GM21390 (cell line): Measurements from ENCODE around the gene EZH1.

Source experiments
- ATAC-seq: cut with Tn5 transposase; IDR thresholded peaks from one replicate; pipeline ENCODE4 v1.9.1; 2021; ENCODE audit not compliant: unreplicated experiment

EZH1 gene

DNA sequence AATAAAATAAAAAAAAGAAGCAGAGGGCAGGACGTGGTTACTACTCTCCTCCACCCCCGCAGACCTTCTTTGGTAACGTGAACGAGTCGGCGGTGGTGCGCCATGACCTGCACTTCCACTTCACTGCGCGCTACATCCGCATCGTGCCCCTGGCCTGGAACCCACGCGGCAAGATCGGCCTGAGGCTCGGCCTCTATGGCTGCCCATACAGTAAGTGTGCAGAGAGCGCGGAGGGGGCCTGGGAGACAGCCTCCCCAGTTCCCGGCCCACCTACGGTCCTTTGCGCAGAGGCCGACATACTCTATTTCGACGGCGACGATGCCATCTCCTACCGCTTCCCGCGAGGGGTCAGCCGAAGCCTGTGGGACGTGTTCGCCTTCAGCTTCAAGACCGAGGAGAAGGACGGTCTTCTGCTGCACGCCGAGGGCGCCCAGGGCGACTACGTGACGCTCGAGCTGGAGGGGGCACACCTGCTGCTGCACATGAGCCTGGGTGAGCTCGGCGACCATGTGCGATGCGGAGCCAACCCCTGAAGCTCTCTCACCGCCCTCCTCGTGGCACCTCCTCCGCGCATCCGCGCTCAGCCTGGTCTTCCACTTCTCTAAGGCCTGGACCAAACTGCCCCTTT lies 59.8 kb downstream of the EZH1 start:
- ATAC-seq: no peak

DNA sequence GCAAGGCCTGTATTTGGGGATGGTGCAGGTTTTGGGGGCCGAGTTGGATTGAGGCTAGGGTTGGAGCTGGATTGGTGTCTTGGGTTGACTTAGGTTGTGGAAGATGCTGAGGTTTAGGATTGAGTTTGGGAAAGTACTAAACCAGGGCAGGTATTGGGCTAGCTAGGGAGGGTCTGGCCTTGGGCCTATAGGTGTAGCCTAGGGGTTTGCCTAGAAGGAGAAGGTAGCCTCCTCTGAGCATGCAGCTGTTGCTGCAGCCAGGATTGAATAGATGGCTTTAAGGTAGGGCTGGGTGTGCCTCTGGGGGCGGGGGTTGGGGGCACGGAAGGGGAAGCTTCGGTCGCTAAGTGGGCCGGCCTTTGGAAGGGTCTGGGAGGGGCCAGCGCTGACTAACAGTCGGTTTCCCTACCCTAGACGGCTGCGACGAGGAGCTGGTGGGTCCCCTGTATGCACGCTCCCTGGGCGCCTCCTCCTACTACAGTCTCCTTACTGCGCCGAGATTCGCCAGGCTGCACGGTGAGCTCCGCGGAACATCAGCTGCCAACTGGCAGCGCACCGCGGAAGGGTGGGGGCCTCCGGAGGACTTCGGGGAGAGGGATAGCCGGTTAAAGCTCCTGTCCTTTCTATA lies 61.3 kb downstream of the EZH1 start:
- ATAC-seq: no peak

DNA sequence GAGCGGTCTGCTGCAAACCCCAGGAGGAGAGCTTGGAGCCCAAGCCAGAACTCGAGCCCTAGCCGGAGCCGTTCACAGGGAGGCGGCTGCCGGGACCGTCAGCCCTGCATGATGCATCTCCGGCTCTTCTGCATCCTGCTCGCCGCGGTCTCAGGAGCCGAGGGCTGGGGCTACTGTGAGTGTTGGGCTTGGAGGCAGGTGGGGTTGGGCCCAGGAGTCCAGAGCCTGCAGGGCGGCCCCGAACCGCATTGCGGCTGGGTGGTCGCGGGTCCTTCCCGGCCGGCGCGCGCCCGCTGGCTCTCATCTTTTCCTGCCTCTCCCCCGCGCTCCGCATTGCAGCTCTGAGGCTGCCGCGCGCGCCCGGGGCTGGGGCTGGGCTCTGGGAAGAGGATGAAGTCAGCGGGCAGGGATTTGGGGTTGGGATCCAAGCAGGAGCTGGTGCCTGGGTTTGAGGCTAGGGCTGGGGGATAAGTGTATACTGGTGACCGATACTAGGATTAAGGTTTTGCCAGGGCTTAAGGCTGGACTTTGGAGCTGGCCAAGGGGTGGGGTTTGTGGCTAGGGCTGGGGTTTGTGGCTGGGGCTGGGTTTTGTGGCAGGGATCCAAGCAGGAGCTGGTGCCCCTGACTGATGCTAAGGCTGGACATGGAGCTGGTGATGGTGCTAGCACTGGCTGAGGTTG lies 62.0 kb downstream of the EZH1 start:
- no peak for ATAC-seq

DNA sequence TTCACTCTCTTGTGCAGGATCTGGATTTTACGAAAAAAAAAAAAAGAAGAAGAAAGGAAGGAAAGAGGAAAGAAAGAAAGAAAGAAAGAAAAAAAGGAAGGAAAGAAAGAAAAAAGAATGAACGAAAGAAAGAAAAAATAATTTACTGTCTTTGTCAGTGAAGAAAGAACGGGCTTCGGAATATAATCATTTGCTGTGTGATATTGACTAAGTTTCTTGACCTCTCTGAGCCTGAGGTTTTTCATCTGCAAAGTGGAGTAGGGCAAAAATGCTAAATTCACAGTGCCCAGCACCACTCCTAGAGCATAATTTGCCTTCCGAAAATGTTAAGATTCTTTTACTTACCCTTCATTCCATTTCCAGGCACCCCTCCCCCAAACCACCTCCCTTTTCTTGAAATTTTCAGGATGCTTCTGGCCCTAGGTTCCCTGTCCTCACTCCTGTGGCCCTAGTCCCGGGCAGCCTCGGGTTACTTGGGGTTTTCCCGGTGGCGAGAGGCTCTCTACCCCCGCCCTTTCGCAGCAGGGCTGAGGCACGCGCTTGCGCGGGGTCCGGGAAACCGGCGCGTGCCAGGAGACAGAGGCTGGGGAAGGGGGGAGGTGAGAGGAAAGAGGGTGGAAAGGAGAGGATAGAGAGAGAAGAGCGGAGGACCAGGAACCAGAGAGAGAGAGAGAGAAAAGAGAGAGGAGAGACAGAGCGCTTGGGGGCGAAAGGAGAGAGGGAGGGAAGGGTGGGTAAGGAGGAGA lies 62.7 kb downstream of the EZH1 start, which contains the start of gene CNTNAP1:
Gene CNTNAP1, plus strand, starts transcription at position 556 of the 746 bp plus-strand sequence. CDS start 299 bp downstream, outside the sequence.
- ATAC-seq: no peak

DNA sequence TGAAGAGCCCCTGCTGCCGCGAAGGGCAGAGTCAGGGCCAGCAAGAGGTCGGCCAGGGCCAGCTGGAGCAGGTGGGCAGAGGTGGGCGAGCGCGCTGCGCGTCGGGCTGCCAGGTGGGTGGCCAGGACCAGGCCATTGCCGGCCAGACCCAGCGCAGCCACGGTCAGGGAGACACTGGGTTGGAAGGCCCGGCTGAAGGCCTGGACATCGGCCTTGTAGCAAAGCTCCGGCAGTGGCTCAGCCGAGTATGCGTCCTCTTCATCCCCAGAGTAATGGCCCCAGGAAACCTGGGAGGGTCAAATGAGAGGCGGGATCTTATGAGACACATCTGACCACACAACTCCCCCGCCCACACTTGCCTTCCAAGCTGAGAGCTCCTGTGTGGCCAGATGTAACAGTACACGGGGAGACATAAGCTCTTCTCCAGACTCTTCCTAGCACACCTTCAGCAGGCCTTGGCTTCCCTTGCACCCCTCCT lies 64.5 kb downstream of the EZH1 start:
- ATAC-seq: no peak

DNA sequence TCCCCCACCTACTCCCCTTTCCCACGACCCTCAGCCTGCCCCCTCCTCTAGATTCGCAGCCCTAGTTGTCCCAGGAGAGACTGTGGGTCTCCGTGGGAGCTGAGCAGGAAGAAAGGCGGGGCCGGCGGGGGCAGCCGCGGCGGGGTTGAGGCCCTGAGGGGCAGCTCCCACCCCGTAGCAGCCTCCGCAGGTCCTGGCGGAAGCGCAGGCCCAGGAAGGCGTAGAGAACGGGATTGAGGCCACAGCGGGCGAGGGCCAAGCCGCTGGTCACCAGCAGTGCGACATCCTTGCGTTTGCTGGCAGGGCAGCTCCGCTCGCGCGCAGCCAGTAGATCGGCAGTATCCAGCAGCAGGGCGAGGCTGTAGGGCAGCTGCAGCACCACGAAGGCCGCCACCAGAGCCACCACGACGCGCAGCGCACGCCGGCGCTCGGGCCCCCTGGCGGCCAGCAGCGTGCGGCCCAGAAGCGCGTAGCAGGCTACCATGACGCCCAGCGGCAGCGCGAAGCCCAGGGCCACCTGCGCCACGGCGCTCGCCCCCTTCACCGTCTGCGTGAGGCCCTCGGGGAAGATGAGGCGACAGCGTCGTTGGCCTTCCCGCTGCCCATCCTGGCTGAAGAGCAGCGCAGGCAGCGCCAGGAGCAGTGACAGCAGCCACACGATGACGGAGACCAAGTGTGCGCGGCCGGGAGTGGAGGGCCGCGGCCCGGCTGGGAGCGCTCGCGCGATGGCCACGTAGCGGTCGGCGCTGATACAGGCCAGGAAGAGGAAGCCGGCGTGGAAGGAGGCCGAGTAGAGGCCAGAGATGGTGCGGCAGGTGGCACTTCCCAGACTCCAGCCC lies 65.1 kb downstream of the EZH1 start:
- ATAC-seq: no peak

DNA sequence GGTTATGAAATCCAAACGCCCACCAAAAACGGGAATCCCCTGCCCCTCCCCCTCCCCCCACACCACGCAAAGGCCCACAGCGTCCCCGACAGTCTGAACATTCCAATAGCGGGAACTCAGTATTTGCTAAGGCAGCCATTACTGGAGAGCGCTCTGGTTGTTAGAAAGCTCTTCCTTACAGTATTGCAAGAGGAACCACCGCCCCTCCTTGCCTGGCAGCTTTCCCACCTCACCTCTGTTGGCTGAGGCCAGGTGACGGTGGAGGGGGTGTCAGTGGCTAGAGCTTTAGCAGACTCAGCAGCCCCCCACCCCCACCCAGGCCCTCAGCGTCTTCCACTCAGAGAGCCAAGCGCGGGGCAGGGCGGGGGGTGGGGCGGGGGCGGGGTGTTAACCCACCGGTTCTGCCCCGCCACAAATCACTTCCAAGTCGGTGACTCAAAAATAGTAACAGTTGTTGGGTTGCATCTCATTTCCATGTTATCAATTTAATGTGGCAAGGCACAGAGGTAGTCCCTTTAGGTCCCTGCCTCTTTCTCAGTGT lies 65.8 kb downstream of the EZH1 start:
- ATAC-seq: no peak

DNA sequence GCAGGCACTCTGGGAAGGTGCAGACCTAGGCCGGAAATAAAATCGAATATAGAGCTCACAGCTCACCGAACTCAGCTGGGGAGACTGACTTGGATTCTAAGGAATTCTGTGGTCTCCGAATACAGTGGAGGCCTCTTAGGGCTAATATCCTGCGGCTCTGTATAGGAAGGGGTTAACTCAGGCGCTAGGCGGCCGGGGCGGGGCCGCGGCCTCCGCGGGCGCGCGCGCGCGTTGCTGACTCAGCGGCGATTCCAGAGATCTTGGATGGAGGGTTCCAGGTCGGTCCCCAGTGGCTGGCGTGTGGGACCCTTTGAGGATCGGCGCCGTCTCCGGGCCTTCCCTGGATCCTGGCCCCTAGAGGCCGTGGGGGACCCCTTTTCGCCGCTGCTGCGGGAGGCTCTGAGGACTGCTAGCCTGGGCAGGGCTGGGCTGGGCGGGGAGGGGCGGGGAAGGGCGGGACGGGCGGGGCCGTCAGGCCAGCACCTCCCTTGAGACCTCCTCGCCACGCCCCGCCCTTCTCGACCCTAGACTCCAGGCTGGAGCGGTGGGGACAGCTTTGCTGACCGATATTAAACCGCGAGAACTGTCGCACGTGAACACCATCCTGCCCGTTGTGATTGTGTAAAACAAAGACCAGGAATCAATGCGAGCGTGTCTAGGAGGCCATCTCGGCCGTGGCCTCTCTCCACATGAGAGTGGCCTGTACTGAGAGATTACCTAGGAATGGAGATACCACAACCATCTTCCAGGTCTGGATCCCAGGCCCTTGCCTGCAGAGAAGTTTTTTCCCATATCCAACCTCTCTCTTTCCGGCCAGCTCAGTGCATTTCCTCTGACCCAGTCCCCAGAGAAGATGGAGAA lies 66.7 kb downstream of the EZH1 start:
- peak; percentile 25 for ATAC-seq

DNA sequence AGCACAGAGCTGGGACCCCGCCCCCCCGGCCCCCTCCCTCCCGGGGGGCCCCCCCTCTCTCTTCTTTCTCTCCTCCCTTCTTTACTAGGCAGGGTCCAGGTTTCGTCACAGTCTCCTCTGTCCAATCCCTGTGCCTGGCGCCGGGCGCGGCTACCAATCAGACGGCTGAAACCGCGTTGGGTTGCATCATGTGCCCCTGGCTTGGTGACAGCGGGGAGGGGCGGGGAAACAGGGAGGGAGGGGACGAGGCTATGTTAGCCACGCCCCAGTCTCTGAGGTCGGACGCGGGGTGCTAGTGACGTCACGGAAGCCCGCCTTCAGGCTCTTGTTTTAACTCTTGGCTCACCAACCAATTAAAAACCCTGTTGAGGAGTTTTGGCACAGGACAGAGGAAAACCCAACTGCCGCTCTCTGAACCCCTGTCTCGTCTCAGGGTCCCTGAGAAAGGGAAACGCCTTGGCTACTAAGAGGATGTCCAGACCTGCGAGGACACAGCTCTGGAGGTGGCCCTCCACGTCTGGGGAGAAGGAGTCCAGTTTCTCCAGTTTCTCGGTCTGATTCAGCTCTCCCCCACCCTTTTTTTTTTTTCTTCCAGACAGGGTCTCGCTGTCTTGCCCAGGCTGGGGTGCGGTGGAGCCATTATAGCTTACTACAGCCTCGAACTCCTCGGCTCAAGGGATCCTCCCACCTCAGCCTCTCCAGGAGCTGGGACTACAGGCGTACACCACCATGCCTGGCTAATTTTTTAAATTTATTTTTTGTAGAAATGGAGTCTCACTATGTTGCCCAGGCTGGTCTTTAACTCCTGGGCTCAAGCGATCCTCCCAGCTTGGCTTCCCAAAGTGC lies 67.6 kb downstream of the EZH1 start:
- peak; percentile 55 for ATAC-seq

DNA sequence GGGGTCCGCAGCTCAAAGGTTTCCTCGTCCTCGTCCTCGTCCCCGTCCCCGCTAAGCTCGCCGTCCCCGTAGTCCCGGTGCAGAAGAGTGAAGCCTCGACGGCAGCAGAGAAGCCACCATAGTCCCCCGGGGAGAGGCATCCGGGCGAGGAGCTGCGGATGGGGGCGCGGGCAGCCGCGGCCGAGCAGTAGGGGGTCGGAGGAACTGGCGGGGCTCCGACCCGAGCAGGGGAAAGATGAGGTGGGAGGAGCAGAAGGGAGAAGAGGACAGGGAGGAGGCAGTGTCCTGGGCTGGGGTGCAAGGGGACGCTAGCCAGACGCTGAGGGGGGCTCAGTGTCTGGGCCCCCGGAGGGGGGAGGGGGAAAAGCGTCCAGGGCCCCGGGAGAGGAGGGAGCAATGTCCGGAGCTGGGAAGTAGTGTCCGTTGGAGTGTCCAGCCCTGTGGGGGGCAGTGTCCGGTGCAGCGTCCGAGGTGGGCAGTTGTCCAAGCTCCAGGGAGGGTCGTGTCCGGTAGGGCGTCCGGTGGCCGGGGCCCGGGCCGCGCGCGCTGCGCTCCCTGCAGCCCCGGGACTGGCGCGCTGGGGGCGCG lies 68.3 kb downstream of the EZH1 start, which contains the start of gene PLEKHH3:
Gene PLEKHH3, minus strand, starts transcription at position 571 of the 588 bp plus-strand sequence. Its CDS starts 431 bp downstream, at position 140.
- ATAC-seq: no peak

DNA sequence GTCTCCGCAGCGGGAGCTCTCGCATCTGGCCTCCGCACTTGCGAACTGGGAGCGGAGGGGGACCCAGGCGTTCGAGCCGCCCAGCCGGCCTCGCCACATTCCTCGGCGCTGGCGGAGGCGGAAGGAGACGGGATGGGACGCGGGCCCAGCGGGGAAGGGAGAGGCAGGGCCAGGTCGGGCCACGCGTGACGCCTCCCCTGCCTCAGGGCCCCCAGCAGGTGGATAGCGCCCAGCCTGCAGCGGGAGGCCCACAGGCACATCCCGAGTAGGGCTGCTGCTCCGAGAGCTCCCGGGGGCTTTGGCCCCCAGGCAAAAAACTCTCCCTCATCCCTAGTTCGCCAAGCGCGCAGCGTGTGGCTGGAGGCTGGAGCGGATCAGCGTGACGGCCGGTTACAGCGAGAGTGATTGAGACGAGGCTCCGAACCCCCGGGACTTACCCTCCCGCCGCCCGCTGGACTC lies 68.8 kb downstream of the EZH1 start:
- no peak for ATAC-seq

DNA sequence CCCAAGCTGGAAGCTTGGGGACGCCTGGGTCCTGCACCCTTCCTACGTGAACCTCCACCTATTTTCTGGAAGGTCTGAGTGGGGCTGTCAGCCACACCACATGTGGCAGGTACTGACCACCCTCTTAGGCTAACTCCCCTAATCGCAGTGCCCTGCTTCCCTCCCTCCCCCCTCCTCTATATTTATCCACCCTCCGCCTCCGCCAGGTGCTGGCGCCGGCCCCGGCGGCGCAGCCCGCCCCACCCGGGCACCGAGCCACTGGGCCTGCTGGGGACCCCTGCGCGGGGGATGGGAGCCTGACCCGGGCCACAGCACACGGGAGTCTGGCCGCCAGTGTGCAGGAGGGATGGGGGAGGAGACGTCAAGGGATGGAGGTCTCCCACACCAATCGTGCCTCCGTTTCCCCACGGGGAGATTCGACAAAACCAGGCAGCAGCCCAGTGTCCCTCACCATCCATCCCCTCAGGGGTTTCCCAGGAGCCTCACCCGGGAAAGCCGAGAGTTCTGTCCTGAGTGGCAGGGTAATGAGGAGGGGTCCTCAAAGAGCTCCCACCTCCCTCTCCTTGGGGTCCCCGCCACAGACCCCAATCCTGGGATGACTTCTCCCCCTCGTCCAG lies 69.4 kb downstream of the EZH1 start:
- ATAC-seq: no peak

DNA sequence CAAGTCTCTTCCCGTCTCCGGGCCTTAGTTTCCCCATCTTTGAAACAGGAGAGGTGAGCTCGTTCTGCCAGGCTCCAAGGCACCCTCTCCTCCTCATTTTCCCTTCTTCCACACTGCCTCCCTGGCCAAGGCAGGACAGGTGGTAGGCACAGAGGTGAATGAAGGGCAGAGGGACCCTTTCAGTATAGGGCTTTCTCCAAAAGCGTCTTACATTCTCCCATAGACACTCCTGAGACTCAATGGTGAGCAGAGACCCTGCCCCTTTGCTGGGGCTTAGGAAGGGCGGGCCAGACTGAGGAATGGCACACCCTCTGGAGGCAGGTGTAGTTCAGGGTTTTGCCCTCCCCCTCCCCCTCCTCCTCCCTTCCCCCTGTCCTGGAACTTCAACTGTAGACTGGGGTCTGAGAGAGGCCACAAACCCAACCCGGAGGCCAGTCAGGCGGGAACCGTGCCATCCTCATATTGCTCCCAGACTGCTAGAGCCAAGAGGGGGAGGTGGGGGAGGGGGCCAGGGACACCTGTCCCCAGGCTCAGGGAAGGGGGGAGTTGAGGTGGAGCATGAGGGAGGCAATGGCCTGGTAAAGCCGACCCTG lies 70.0 kb downstream of the EZH1 start:
- no peak for ATAC-seq

DNA sequence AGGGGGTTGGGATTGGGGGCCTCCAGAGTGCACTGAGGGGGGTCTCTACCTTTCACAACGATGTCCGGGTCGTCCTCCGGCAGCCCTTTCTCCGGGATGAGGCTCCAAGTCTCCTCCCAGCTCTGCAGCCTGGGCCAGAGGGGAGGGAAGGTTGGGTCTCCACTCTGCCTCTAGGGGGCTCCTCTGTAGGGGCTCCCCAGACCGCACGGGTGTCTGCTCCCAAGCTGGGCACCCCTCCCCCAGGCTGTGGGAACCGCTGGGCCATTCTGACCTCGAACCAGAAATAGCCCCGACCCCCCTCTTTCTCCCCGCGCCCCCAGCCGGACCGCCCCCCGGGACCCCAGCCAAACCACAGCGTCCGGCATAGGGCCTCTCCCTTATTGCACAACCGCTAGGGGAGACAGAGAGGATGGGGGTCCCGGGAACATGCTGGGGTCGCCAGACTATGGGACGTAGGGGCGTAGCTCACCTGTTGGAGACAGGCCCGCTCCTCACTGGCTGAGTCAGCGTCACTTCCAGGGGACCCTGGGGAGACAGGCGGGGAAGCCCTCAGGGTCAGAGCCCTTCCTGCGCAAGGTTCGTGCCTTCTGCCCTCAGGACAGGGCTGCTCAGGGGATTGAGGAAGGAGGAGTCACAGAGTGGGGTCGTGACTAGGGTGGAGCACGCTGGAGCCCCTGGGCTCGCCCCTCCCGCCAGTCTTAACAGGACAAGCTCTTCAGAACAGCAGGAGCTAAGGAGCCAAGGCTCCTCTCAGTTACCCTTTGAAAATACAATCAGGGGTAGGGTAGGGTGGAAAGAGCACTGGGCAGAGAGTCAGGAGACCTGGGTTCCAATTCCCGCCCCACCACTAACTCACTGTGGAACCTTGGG lies 70.7 kb downstream of the EZH1 start:
- no peak for ATAC-seq

DNA sequence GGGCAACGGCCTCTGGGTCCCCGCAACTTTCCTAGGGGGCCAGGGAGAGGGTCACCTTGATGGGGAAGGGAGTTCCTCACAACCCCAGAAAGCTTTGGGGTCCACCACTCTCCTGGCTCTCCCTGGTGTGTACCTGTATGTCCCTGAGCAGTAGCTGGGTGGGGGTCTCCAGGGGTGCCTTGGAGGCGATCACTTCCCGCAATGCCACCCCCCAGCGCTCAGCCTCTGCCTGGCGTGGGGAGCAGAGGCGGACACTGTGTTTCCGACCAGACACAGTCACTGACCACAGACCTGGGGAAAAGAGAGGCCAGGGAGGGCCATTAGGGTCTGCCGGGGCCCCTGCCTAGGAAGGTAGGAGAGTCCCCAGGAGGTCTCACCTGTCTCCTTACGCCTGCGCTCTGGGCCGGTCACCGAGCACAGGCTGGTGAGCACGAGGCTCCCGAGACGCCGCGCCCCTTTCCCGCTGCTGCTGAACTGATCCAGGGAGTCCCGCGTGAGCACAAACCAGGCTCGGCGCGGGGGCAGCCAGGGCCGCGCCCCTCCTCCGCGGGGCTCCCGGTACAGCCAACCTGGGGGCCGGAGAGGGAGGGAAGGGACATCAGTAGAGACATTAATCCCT lies 71.5 kb downstream of the EZH1 start:
- ATAC-seq: no peak

DNA sequence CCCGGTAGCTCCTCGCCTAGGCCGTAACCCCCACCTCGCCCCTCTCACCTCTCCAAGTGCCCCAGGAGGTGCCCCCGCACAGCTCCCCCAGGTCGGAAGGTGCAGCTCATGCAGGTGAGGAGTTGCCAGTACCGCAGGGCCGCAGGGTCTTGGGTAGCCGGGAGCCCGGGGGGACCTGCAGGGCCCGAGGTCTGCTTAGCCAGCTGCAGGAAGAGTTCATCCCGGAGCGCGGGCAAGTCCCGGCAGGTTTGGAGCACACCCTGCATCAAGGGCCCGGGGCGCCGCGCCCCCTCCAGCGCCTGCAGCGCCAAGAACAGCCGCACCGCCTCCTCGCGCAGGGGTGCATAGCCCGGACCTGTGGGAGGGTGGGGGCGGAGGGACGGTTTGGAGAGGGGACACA lies 72.8 kb downstream of the EZH1 start:
- ATAC-seq: no peak
